ENCODE data around the gene PPT2. TPM values are rescaled to one million over a fixed set of nuclear protein-coding genes. Genes with fewer than 3 reads are reported as not detected.

Gene PPT2
- total RNA-seq, 4 donors from 2014 or later: 13.0 to 26.1 (median 24.1) TPM

DNA sequence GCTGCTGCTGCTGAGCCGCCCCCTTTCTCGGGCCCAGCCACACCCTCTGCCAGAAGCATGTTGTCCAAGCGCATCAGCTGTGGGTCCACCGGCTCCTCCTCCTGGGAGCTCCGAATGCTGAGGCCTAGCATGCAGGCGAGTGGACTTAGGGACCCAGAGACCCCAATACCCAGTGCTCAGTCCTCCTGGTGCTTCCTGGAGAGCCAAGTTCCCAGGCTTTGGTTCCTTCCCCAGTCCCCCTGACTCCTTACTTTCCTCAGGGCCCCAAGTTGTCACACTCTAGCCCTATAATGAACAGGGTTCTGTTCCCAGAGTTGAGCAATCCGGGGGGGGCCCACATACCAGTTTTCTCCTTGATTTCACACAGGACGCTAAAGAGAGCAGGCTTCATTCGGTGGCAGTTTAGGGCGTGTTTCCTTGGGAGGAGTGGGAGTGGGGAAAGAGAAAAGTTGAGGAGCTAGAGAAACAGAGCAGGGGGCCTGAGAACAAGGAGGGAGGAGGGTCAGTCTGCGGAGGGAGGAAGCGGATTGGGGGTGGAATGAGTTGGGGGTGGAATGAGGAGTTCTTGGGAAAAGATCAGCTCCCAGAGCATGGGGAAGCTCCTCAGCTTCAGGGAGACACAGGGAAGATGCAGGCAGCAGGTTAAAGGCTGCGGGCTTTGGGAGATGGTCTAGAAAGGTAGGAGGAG lies 34.6 kb downstream of the PPT2 start:
- peak; percentile 22 to 27 for DNase-seq
- Histone ChIP-seq H3K36me3 (peaks cover 6 to 13% of the 10 kb centered on the region in 2 donors), H3K4me1 (peaks cover 32 to 68% of the 10 kb centered on the region in 2 donors), H3K27ac (peak overlapping the region; percentile 97 to 99 (median 98)), H3K27me3 (no peaks in the 10 kb centered on the region), H3K4me3 (replicated peaks in 1 of 3) (peak overlapping the region; percentile 27 to 64 (median 40)), H3K9me3 (no peaks in the 10 kb centered on the region)
- intact Hi-C loops (cut with DNase I): no loop called here
- 18 to 22% methylated on average over 8 to 13 of the region's 13 CpGs for WGBS, 2 donors
- TF ChIP-seq, protein P1, sequence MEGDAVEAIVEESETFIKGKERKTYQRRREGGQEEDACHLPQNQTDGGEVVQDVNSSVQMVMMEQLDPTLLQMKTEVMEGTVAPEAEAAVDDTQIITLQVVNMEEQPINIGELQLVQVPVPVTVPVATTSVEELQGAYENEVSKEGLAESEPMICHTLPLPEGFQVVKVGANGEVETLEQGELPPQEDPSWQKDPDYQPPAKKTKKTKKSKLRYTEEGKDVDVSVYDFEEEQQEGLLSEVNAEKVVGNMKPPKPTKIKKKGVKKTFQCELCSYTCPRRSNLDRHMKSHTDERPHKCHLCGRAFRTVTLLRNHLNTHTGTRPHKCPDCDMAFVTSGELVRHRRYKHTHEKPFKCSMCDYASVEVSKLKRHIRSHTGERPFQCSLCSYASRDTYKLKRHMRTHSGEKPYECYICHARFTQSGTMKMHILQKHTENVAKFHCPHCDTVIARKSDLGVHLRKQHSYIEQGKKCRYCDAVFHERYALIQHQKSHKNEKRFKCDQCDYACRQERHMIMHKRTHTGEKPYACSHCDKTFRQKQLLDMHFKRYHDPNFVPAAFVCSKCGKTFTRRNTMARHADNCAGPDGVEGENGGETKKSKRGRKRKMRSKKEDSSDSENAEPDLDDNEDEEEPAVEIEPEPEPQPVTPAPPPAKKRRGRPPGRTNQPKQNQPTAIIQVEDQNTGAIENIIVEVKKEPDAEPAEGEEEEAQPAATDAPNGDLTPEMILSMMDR (IDR thresholded peaks at IDR 0.05): no peak
- TF ChIP-seq POLR2A (IDR thresholded peaks at IDR 0.05): no peak

DNA sequence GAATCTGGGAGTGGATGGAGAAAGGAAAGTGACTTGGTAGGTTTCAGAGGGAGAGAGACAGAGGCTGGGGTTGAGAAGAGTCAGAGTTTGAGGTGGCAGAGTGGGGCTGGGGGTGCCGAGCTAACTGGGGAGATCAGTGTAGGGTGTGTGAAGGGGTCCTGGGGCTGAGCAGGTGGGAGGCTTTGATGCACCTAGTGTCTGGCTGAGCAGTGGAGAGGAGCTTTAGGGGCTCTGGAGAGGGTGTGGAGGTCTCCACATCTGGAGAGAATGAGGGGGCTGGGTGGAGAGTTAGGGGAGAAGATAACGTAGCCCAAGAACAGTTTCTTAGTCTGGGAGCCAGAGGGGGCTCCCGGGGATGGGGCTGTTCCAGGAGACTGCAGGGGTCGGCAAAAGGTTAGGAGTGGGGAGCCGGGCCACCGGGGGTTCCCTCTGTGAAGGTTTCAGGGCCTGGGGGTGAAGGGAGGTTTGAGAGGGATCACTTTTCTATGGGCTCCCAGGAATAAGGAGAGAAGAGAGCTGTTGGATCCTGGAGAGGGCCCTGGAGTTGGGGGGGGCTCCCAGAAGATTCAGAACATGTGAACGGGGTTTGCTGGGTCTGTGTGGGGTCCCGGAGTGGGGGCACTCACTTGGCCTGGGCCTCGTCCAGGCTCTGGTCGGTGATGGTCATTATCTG lies 35.3 kb downstream of the PPT2 start:
- WGBS, 2 donors: 1 to 2% methylated on average over 7 to 10 of the region's 10 CpGs
- Histone ChIP-seq H3K36me3 (peaks cover 6 to 13% of the 10 kb centered on the region in 2 donors), H3K4me1 (peaks cover 27 to 62% of the 10 kb centered on the region in 2 donors), H3K27ac (peak overlapping the region; percentile 97 to 99 (median 98)), H3K9me3 (no peaks in the 10 kb centered on the region), H3K4me3 (replicated peaks in 1 of 3) (peak overlapping the region; percentile 27 to 64 (median 40)), H3K27me3 (no peaks in the 10 kb centered on the region)
- peak in 1 of 2 donors; percentile 20 for DNase-seq
- TF ChIP-seq, protein P1 (IDR thresholded peaks at IDR 0.05): no peak
- TF ChIP-seq POLR2A (IDR thresholded peaks at IDR 0.05): no peak
- intact Hi-C loops (cut with DNase I): no loop called here

DNA sequence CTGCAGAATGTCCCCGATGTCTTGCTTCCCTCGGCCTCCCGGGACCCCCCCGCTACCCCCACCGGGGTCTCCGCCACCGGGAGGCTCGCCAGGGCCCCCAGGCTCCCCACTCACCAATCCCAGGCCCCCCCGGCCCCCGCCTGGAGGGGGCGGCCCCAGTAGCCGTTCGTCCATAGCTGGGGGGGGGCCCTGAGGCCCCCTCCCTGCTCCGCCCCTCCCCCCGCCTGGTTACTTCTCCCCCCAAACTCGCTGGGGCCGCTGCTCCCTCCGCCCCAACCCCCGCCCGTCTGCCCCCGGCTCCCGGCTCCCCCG lies 35.8 kb downstream of the PPT2 start:
- peak overlapping the region; percentile 27 to 64 (median 40) for H3K4me3 ChIP-seq (replicated peaks in 1 of 3)
- peak overlapping the region; percentile 97 to 99 (median 98) for H3K27ac ChIP-seq
- H3K4me1 ChIP-seq: peaks cover 24 to 60% of the 10 kb centered on the region in 2 donors
- TF ChIP-seq, protein P1 (IDR thresholded peaks at IDR 0.05): no peak
- TF ChIP-seq POLR2A (IDR thresholded peaks at IDR 0.05): no peak
- peaks cover 6 to 13% of the 10 kb centered on the region in 2 donors for H3K36me3 ChIP-seq
- no peaks in the 10 kb centered on the region for H3K9me3 ChIP-seq
- WGBS, 2 donors: 20% methylated on average over 1 of the region's 23 CpGs; no CpG with 5 or more reads in 1 of the 2 donors
- DNase-seq: no peak
- H3K27me3 ChIP-seq: no peaks in the 10 kb centered on the region
- intact Hi-C loops (cut with DNase I): no loop called here

DNA sequence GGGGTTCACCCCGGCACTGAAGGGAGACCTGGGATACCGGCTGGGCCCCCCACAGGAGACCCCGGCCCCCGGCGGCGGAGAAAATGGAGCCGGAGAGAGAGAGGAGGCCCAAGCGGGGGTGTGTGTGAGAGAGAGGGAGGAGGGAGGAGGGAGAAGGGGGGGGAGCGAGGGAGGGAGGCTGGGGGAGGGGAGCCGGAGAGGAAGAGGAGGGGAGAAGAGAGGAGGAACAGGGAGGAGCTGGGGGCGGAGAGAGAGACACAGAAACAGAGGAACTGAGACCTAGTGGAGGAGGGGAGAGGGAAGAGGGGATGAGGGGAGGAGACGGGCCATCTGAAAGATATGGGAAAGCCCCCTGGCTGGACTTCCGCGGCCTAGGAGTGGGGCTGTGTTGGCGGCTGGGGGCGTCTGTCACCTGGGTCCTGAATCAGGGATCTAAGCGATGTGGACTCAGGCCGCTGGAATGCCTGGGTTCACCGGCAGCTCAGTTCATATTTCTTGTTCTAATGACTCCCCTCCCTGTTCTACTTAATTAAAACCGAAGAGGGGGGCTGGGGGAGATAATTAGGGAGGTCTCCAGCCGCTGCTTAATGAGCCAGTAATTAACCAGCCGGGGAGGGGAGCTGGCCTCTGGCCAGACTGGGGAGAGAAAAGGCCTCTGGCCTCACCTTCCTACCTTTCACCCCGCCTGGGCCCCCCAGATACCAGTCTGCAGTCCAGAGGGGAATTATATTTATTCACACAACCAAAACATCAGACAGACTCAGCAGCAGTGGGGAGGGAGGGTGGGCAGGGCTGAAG lies 36.3 kb downstream of the PPT2 start, which contains the start of gene PBX2:
Gene PBX2 (minus strand): TSS at position 149 of the 798 bp plus-strand sequence. CDS start 287 bp downstream, outside the sequence.
- H3K9me3 ChIP-seq: no peaks in the 10 kb centered on the region
- H3K27ac ChIP-seq: peak within 1 kb of the TSS; percentile 97 to 99 (median 98)
- WGBS, 2 donors: 2% methylated on average over 17 to 23 of the region's 23 CpGs
- peaks cover 29 to 60% of the 10 kb centered on the region in 2 donors for H3K4me1 ChIP-seq
- no peaks in the 10 kb centered on the region for H3K27me3 ChIP-seq
- peak in 1 of 2 donors; percentile 86 for TF ChIP-seq POLR2A (IDR thresholded peaks at IDR 0.05)
- TF ChIP-seq, protein P1 (IDR thresholded peaks at IDR 0.05): no peak
- DNase-seq: peak; percentile 96
- H3K36me3 ChIP-seq: peaks cover 6 to 13% of the 10 kb centered on the region in 2 donors
- intact Hi-C loops (cut with DNase I): no loop called here
- H3K4me3 ChIP-seq (replicated peaks in 1 of 3): peak within 1 kb of the TSS; percentile 40 to 64 (median 40)

All from thyroid gland (tissue), 4 donors.